GM21825 (cell line): ENCODE data around the gene LRRC10B.

Experiments used
- ATAC-seq: cut with Tn5 transposase; IDR thresholded peaks from one replicate; pipeline ENCODE4 v1.9.1; 2021; ENCODE audit warnings: mild to moderate bottlenecking, moderate library complexity; ENCODE audit not compliant: unreplicated experiment

The LRRC10B gene

GRCh38 chr11:61544466-61544865 lies 35.9 kb downstream of the LRRC10B start:
- no peak for ATAC-seq

- ATAC-seq: no peak
Measured at GRCh38 chr11:61545341-61545740, 36.8 kb downstream of the LRRC10B start.

GRCh38 chr11:61545921-61546320 lies 37.4 kb downstream of the LRRC10B start:
- no peak for ATAC-seq

- no peak for ATAC-seq
Measured at GRCh38 chr11:61546663-61547062, 38.1 kb downstream of the LRRC10B start.

- no peak for ATAC-seq
Measured at GRCh38 chr11:61547246-61547645, 38.7 kb downstream of the LRRC10B start.

- ATAC-seq: no peak
Measured at GRCh38 chr11:61549177-61549576, 40.6 kb downstream of the LRRC10B start.

GRCh38 chr11:61549662-61550568 lies 41.4 kb downstream of the LRRC10B start:
- ATAC-seq: no peak

GRCh38 chr11:61550665-61551227 lies 42.2 kb downstream of the LRRC10B start:
- no peak for ATAC-seq

GRCh38 chr11:61551634-61552033 lies 43.1 kb downstream of the LRRC10B start:
- no peak for ATAC-seq

- ATAC-seq: no peak
Measured at GRCh38 chr11:61552108-61552635, 43.6 kb downstream of the LRRC10B start.

- no peak for ATAC-seq
Measured at GRCh38 chr11:61553373-61554171, 45.0 kb downstream of the LRRC10B start.

- no peak for ATAC-seq
Measured at GRCh38 chr11:61554172-61554988, 45.8 kb downstream of the LRRC10B start.

GRCh38 chr11:61555051-61555969 lies 46.8 kb downstream of the LRRC10B start:
- no peak for ATAC-seq

- ATAC-seq: no peak
Measured at GRCh38 chr11:61555978-61556377, 47.4 kb downstream of the LRRC10B start.

- no peak for ATAC-seq
Measured at GRCh38 chr11:61556621-61557020, 48.1 kb downstream of the LRRC10B start.
